CD4-positive, CD25-positive, alpha-beta regulatory T cell (primary cell): Measurements from ENCODE around the gene LRRC52. TPM values are rescaled to one million over a fixed set of nuclear protein-coding genes. Genes with fewer than 3 reads are reported as not detected.

Experiments
- ATAC-seq, 2 donors: fragments of 150-1000 bp; cut with Tn5 transposase; one replicate each; pipeline ENCODE4 v1.10.0; 2021; ENCODE audit warnings: low read depth in 2 of 2, moderate number of reproducible peaks in 2 of 2, moderate library complexity in 1 of 2
- DNase-seq, 3 donors: peaks; one replicate each; pipeline versions ENCODE4 v3.0.0 to v3.0.0-alpha.2; 2012 to 2022; ENCODE audit warnings: mixed read lengths in 1 of 3
- H3K27ac ChIP-seq: one replicate; pipeline ENCODE4 v1.7.0; 2013; ENCODE audit warnings: mild to moderate bottlenecking, low read length; ENCODE audit not compliant: insufficient read depth, poor library complexity, severe bottlenecking
- H3K27me3 ChIP-seq: one replicate; pipeline ENCODE4 v1.7.0; 2013; ENCODE audit warnings: low read length; ENCODE audit not compliant: control insufficient read depth, insufficient read depth
- H3K36me3 ChIP-seq: one replicate; pipeline ENCODE4 v1.7.0; 2013; ENCODE audit warnings: mild to moderate bottlenecking, low read length, moderate library complexity; ENCODE audit not compliant: control insufficient read depth, insufficient read depth
- H3K4me1 ChIP-seq: 2 replicates; pipeline ENCODE4 v1.7.0; 2013; ENCODE audit warnings: mild to moderate bottlenecking, low read length; ENCODE audit not compliant: insufficient read depth, control insufficient read depth, poor library complexity, severe bottlenecking
- H3K4me3 ChIP-seq: one replicate; pipeline ENCODE4 v1.7.0; 2013; ENCODE audit warnings: low read depth, mild to moderate bottlenecking, low read length, moderate library complexity
- H3K9me3 ChIP-seq, 2 experiments: 1 replicate in 1 of 2; 2 replicates in 1 of 2; pipeline ENCODE4 v1.7.0; 2013; ENCODE audit warnings: low read length in 2 of 2, mild to moderate bottlenecking in 1 of 2, moderate library complexity in 1 of 2; ENCODE audit not compliant: control insufficient read depth in 2 of 2
- H3K27ac Mint-ChIP-seq, 3 donors: one replicate each; pipeline ENCODE4 v1.8.0; 2020 to 2022; ENCODE audit warnings: mild to moderate bottlenecking in 3 of 3, mixed read lengths in 3 of 3, moderate library complexity in 2 of 3
- H3K27me3 Mint-ChIP-seq: one replicate; pipeline ENCODE4 v1.8.0; 2022; ENCODE audit warnings: mild to moderate bottlenecking, mixed read lengths
- H3K36me3 Mint-ChIP-seq: one replicate; pipeline ENCODE4 v1.8.0; 2020; ENCODE audit warnings: mixed read lengths
- H3K4me1 Mint-ChIP-seq, 4 donors: one replicate each; pipeline ENCODE4 v1.8.0; 2020 to 2022; ENCODE audit warnings: mixed read lengths in 4 of 4, mild to moderate bottlenecking in 1 of 4
- H3K4me3 Mint-ChIP-seq, 4 donors: one replicate each; pipeline ENCODE4 v1.8.0; 2020 to 2022; ENCODE audit warnings: mild to moderate bottlenecking in 4 of 4, mixed read lengths in 4 of 4, moderate library complexity in 3 of 4
- H3K9me3 Mint-ChIP-seq, 7 donors: one replicate each; pipeline ENCODE4 v1.8.0; 2020 to 2022; ENCODE audit warnings: mixed read lengths in 7 of 7, mild to moderate bottlenecking in 3 of 7, moderate library complexity in 2 of 7
- polyA plus RNA-seq, 4 donors: library from polyadenylated mRNA; unstranded; fragments of 300-500 nt; fragmentation: Illumina TruSeq; gene quantifications; one replicate each; pipeline ENCODE4 v1.2.3, GENCODE V29; 2021
- total RNA-seq: library from RNA; stranded (reverse); gene quantifications from one replicate; pipeline ENCODE4 v1.2.3, GENCODE V29; 2022

LRRC52 gene
- total and polyA plus RNA-seq, 5 donors from 2014 or later: not detected

DNA sequence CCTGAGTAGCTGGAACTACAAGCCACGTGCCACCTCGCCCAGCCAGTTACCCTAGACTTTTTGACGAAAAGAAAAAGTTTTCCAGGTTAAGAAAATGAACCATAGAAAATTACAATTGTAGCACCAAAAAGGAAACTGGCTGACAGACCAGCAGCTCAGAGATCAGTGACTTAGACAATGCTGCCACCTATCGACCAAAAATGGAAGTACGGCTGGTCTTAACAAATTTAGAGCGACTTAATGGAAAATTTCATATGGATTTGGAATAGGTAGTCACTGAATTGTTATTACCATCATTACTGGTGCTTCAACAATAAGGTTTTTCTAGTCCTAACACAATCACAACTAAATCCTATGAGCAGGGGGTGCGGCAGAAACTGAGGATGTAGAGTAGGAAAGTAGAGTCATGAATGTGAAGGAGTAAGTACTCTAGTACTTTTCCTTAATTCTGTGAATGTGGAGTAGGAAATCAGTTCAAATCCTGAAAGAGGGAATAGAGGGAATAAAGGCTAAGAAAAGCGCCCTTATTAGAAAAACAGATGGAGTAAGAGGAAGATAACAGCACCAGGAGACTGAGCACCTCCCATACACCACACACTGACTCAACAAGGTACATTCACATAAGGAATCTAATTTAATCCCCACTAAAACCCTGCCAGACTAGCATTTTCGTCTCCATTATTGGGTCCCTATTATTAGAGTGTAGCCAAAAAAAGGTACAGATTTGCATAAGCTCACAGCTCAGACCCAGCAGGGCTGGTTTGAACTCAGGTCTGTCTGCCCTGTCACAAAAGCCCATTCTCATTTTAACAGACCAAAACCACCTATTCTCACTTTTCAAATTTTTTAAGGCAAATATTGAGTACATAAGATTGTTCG lies 49.4 kb downstream of the LRRC52 start:
- Mint-ChIP-seq H3K4me1 (peaks cover 13 to 20% (median 14%) of the 10 kb centered on the region in 4 donors), H3K27me3 (peaks cover 75% of the 10 kb centered on the region), H3K27ac (no peak overlapping the region), H3K36me3 (no peaks in the 10 kb centered on the region), H3K9me3 (peaks cover 0 to 1% (median 0%) of the 10 kb centered on the region in 7 donors), H3K4me3 (no peak overlapping the region)
- H3K4me3 ChIP-seq: no peak overlapping the region
- H3K27ac ChIP-seq: no peak overlapping the region
- DNase-seq (peak; percentile 68 to 78 (median 74)), ATAC-seq (peak in 1 of 2 donors; percentile 56)
- peaks cover 57% of the 10 kb centered on the region for H3K27me3 ChIP-seq
- H3K36me3 ChIP-seq: no peaks in the 10 kb centered on the region
- H3K4me1 ChIP-seq: peaks cover 22% of the 10 kb centered on the region
- no peaks in the 10 kb centered on the region for H3K9me3 ChIP-seq

DNA sequence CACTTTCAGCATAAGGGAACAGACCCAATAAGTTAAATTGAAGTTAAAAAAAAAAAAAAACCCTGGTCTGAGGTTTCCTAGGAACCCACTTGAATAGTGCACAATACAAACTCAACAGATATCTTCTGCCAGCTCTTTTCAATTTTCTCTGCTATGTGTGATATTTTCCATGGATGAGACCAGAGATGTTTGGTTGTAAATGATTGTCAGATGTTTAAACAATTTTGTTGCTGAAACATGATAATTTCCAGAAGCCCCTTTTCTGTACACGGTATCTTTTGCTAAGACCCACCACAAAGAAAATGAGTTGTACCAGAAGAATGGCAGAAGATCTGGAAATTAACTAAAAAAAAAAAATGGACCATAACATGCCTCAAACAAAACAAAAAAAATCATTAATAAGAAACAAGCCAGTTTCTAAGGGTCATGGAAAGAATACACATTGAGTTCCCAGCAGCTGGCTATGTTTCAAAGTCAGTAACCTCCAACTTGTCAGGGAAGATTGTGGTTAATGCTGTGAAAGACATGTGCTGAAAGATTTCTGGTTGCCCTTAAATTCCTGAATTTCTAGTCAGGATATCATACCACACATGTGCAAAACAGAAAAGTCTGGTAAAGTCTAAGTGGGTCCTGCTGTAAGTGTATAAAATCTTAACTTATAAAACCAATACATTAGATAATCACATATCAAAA lies 51.6 kb downstream of the LRRC52 start:
- Mint-ChIP-seq H3K36me3 (no peaks in the 10 kb centered on the region), H3K4me3 (no peak overlapping the region), H3K27ac (no peak overlapping the region), H3K9me3 (peaks cover 0 to 1% (median 0%) of the 10 kb centered on the region in 7 donors), H3K27me3 (peaks cover 59% of the 10 kb centered on the region), H3K4me1 (peaks cover 13 to 27% (median 20%) of the 10 kb centered on the region in 4 donors)
- Histone ChIP-seq H3K27me3 (peaks cover 39% of the 10 kb centered on the region), H3K27ac (no peak overlapping the region), H3K36me3 (no peaks in the 10 kb centered on the region), H3K4me3 (no peak overlapping the region), H3K9me3 (no peaks in the 10 kb centered on the region), H3K4me1 (peaks cover 27% of the 10 kb centered on the region)
- no peak for DNase-seq
- ATAC-seq: no peak

DNA sequence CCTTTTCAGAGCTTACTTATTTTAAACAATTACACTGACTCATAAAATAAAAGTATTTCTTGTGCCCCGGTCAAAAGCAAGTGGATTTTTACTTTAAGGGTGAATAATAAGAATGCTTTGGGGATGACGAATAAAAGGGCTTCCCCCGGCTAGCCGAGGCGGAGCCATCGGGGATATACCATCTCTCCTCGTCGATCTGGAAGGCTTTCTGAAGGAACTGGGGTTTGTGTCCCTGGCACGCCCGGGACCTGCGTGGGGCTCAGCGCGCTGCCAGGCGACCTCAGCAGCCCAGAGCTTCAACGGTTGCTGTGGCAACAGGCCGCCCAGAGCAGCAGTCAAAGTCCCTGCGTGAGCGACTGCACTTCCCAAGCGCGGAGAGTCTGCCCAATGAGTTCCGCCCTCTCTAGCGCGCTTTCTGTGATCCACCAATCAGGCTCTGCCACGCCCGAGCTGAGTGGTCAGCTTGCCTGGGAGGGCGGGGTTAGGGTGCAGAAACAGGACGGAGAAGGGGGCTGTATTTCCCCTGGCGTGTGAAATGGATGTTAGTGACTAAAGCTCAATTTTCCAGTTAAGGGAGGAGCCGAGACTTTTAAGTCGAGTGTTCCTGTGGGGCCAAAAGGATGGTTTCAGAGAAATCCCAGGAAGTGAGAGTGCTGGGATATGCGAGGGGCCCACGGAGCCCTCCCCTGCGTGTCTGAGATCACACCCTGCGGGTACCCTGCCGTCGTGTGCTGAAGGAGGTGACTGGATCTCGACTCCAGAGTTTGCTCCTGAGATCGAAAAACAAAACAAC lies 54.3 kb downstream of the LRRC52 start:
- peaks cover 47% of the 10 kb centered on the region for H3K27me3 Mint-ChIP-seq
- no peak overlapping the region for H3K27ac ChIP-seq
- H3K4me1 Mint-ChIP-seq: peaks cover 10 to 25% (median 19%) of the 10 kb centered on the region in 4 donors

DNA sequence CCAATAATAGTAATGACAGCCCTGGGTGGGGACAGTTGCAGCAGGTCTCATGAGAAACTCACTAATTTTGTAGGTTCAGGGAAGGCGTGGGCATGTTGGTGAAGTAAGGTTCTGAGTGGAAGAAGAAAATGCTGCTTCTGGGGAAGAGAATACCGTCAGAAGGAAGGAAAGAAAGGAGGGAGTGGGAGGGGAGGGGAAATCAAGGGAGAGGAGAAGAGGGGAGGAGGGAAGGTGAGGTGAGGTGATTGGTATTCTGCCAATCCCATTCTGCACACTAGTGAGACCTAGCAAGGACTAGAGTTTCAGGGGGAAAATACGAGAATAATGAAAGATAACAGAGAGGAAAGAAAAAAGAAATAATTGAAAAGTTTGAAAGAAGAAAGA lies 54.9 kb downstream of the LRRC52 start:
- H3K27ac ChIP-seq: no peak overlapping the region
- Mint-ChIP-seq H3K36me3 (no peaks in the 10 kb centered on the region), H3K4me3 (peak overlapping the region; percentile 88 to 96 (median 92)), H3K4me1 (peaks cover 9 to 25% (median 17%) of the 10 kb centered on the region in 4 donors), H3K9me3 (peaks cover 0 to 1% (median 0%) of the 10 kb centered on the region in 7 donors), H3K27ac (peak overlapping the region; percentile 79 to 87 (median 87)), H3K27me3 (peaks cover 41% of the 10 kb centered on the region)
- no peaks in the 10 kb centered on the region for H3K9me3 ChIP-seq
- peak overlapping the region; percentile 85 for H3K4me3 ChIP-seq
- no peak for ATAC-seq
- peaks cover 24% of the 10 kb centered on the region for H3K27me3 ChIP-seq
- H3K36me3 ChIP-seq: no peaks in the 10 kb centered on the region
- no peak for DNase-seq
- peaks cover 16% of the 10 kb centered on the region for H3K4me1 ChIP-seq

More for the DNA sequence above, 54.3 kb downstream of the LRRC52 start:
- Mint-ChIP-seq H3K9me3 (peaks cover 0 to 1% (median 0%) of the 10 kb centered on the region in 7 donors), H3K27ac (peak overlapping the region; percentile 79 to 87 (median 85)), H3K4me3 (peak overlapping the region; percentile 88 to 96 (median 92)), H3K36me3 (no peaks in the 10 kb centered on the region)
- no peaks in the 10 kb centered on the region for H3K36me3 ChIP-seq
- peak; percentile 96 for ATAC-seq
- H3K4me1 ChIP-seq: peaks cover 16% of the 10 kb centered on the region
- H3K4me3 ChIP-seq: peak overlapping the region; percentile 85
- no peaks in the 10 kb centered on the region for H3K9me3 ChIP-seq
- H3K27me3 ChIP-seq: peaks cover 30% of the 10 kb centered on the region
- DNase-seq: peak; percentile 82 to 93 (median 83)

DNA sequence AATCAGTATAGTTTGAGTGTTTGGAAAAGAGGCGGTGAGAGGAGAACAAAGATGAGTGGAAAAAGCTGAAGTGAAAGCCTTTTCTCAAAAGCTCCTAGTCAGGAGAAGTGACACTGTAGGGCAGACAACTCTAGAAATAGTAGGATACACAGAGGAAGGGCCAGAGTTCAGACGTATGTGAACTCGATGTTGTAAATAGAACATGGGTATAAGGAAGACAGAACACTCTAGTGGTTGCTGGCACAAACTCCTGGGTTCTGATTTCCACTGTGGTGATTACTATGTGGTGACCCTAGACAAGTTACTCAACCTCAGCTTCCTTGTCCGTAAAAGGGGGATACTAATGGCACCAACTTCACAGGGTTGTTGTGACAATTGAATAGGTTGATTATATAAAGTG lies 57.0 kb downstream of the LRRC52 start:
- DNase-seq: no peak
- peaks cover 35% of the 10 kb centered on the region for H3K27me3 Mint-ChIP-seq
- peaks cover 16% of the 10 kb centered on the region for H3K4me1 ChIP-seq
- H3K4me3 Mint-ChIP-seq: peak overlapping the region in 1 of 4 donors; percentile 6
- H3K4me1 Mint-ChIP-seq: peaks cover 9 to 25% (median 17%) of the 10 kb centered on the region in 4 donors
- no peaks in the 10 kb centered on the region for H3K9me3 ChIP-seq
- H3K36me3 ChIP-seq: no peaks in the 10 kb centered on the region
- no peaks in the 10 kb centered on the region for H3K36me3 Mint-ChIP-seq
- no peak for ATAC-seq
- peaks cover 7% of the 10 kb centered on the region for H3K27me3 ChIP-seq
- no peak overlapping the region for H3K27ac Mint-ChIP-seq
- peaks cover 0 to 1% (median 0%) of the 10 kb centered on the region in 7 donors for H3K9me3 Mint-ChIP-seq
- no peak overlapping the region for H3K4me3 ChIP-seq
- no peak overlapping the region for H3K27ac ChIP-seq

DNA sequence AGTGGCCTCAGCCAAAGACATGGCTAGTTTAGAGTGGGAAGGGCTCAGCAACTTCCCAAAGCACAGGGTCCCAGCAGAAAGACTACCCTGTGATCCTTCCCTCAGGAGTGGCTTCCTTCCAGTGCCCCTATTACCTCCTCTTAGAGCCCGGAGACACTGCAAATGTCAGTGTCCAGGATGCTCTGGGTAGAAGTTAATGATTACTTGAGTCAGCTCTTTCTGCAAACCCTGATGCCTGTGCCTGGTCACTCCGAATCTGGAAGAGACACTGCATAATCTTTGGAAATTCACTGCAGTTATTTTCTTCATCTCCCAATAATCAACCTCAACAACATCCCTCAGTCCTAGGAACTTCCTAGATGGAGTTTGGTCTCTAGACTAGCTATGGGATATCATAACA lies 60.0 kb downstream of the LRRC52 start:
- H3K9me3 Mint-ChIP-seq: no peaks in the 10 kb centered on the region
- ATAC-seq (no peak), DNase-seq (no peak)
- no peaks in the 10 kb centered on the region for H3K27me3 ChIP-seq
- H3K4me3 Mint-ChIP-seq: no peak overlapping the region
- H3K4me1 Mint-ChIP-seq: peaks cover 0 to 8% (median 2%) of the 10 kb centered on the region in 4 donors
- H3K36me3 ChIP-seq: no peaks in the 10 kb centered on the region
- no peak overlapping the region for H3K27ac Mint-ChIP-seq
- H3K27me3 Mint-ChIP-seq: peaks cover 28% of the 10 kb centered on the region
- no peaks in the 10 kb centered on the region for H3K9me3 ChIP-seq
- no peak overlapping the region for H3K27ac ChIP-seq
- no peaks in the 10 kb centered on the region for H3K4me1 ChIP-seq
- H3K4me3 ChIP-seq: no peak overlapping the region
- H3K36me3 Mint-ChIP-seq: no peaks in the 10 kb centered on the region

DNA sequence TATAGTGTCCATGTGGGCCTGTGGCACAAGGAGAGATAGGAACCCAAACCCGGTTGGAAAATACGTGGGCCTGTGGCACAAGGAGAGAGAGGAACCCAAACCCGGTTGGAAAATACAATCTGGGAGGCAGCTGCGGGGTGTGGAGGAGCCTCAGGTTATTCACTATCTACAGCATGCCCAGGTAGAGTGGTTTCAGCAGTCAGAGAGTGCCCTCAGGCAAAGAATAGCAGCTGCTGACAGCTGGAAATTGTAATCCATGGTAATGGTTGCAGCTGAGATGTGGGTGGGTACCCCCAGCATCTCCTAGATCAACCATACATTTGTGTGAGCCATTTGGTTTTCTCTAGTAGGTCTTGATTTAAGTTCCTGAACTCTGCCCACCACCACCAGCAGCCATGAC lies 61.4 kb downstream of the LRRC52 start:
- Histone ChIP-seq H3K27me3 (no peaks in the 10 kb centered on the region), H3K9me3 (no peaks in the 10 kb centered on the region), H3K36me3 (no peaks in the 10 kb centered on the region), H3K4me1 (no peaks in the 10 kb centered on the region), H3K4me3 (no peak overlapping the region), H3K27ac (no peak overlapping the region)
- Mint-ChIP-seq H3K4me1 (peaks cover 0 to 4% (median 2%) of the 10 kb centered on the region in 4 donors), H3K27ac (no peak overlapping the region), H3K27me3 (peaks cover 32% of the 10 kb centered on the region), H3K36me3 (no peaks in the 10 kb centered on the region), H3K9me3 (no peaks in the 10 kb centered on the region), H3K4me3 (no peak overlapping the region)
- ATAC-seq (no peak), DNase-seq (no peak)
